ENCODE measurements around the gene UBASH3A. TPM values are rescaled to one million over a fixed set of nuclear protein-coding genes. Genes with fewer than 3 reads are reported as not detected.

UBASH3A gene
- total and polyA plus RNA-seq, 2 donors (not counting 1 experiment from before 2014, with no cell fraction given): 0.12 to 0.33 TPM

- H3K9ac ChIP-seq (ENCODE audit: low read length): no peak overlapping the region
- POLR2A ChIA-PET: no interaction called here
Observed at GRCh38 chr21:42395302-42395701, 8.4 kb upstream of the UBASH3A start.

GRCh38 chr21:42395905-42396651 lies 7.6 kb upstream of the UBASH3A start, which contains the start of gene TMPRSS3:
Gene TMPRSS3 (minus strand): TSS chr21:42396052. CDS start chr21:42395417, 635 bp downstream.
- Mint-ChIP-seq H3K4me3 (no peak within 1 kb of the TSS), H3K27me3 (peaks cover 10% of the 10 kb centered on the region), H3K4me1 (peaks cover 37% of the 10 kb centered on the region), H3K27ac (peak within 1 kb of the TSS; percentile 37), H3K9me3 (ENCODE audit: insufficient read depth) (no peaks in the 10 kb centered on the region)
- Histone ChIP-seq H3K9me3 (ENCODE audit: control extremely low read depth in 1 of 3, control insufficient read depth in 2 of 3, insufficient read depth in 1 of 3, low read length in 2 of 3) (peaks cover 0 to 1% (median 0%) of the 10 kb centered on the region in 3 donors), H4K20me1 (ENCODE audit: control insufficient read depth, insufficient read depth, low read length, poor library complexity, severe bottlenecking) (no peaks in the 10 kb centered on the region), H3K79me2 (ENCODE audit: control insufficient read depth, insufficient read depth, low read length) (no peaks in the 10 kb centered on the region), H3K27me3 (replicated peaks in 1 of 4; ENCODE audit: control extremely low read depth in 1 of 4, control insufficient read depth in 3 of 4, insufficient read depth in 4 of 4, low read length in 3 of 4) (peaks cover 0 to 2% (median 0%) of the 10 kb centered on the region in 4 experiments), H3K36me3 (replicated peaks in 1 of 2; ENCODE audit: control extremely low read depth in 1 of 2, control insufficient read depth in 1 of 2, extremely low read depth in 1 of 2, insufficient read depth in 2 of 2, low read length in 1 of 2) (no peaks in the 10 kb centered on the region), H2AFZ (ENCODE audit: insufficient read depth, low read depth, low read length, poor library complexity, severe bottlenecking) (no peak within 1 kb of the TSS), H3K4me2 (replicated peaks; ENCODE audit: low read depth, low read length, poor library complexity, severe bottlenecking) (no peak within 1 kb of the TSS), H3K27ac (ENCODE audit: low read length in 2 of 2) (no peak within 1 kb of the TSS), H3K4me1 (ENCODE audit: control insufficient read depth in 2 of 2, insufficient read depth in 2 of 2, low read length in 2 of 2) (peaks cover 9 to 18% of the 10 kb centered on the region in 2 donors), H3K4me3 (ENCODE audit: control extremely low read depth in 1 of 5, extremely low read depth in 1 of 5, insufficient read depth in 1 of 5, low read depth in 2 of 5, low read length in 4 of 5) (no peak within 1 kb of the TSS), H3K9ac (ENCODE audit: low read length) (no peak within 1 kb of the TSS)
- no peak for TF ChIP-seq EZH2 (IDR thresholded peaks at IDR 0.05; ENCODE audit: borderline replicate concordance, insufficient read depth, low read depth, low read length, poor library complexity, severe bottlenecking)
- TF ChIP-seq, protein P1, sequence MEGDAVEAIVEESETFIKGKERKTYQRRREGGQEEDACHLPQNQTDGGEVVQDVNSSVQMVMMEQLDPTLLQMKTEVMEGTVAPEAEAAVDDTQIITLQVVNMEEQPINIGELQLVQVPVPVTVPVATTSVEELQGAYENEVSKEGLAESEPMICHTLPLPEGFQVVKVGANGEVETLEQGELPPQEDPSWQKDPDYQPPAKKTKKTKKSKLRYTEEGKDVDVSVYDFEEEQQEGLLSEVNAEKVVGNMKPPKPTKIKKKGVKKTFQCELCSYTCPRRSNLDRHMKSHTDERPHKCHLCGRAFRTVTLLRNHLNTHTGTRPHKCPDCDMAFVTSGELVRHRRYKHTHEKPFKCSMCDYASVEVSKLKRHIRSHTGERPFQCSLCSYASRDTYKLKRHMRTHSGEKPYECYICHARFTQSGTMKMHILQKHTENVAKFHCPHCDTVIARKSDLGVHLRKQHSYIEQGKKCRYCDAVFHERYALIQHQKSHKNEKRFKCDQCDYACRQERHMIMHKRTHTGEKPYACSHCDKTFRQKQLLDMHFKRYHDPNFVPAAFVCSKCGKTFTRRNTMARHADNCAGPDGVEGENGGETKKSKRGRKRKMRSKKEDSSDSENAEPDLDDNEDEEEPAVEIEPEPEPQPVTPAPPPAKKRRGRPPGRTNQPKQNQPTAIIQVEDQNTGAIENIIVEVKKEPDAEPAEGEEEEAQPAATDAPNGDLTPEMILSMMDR (IDR thresholded peaks at IDR 0.05): no peak
- intact Hi-C loops (cut with micrococcal nuclease): loop anchor here (5.0 kb wide), 1 partner anchor 66 kb away; no protein-coding TSS in a partner anchor
- CTCF ChIA-PET: no interaction called here
- 91% methylated on average over 15 of the region's 17 CpGs for WGBS (ENCODE audit: insufficient coverage)
- POLR2A ChIA-PET: interaction anchor here (0.6 kb wide), 1 partner anchor 80 kb away, joined by 5 read pairs; no protein-coding TSS in a partner anchor
- DNase-seq: no peak
- ATAC-seq (ENCODE audit: low read depth): no peak

More at GRCh38 chr21:42395302-42395701, 8.4 kb upstream of the UBASH3A start:
- TF ChIP-seq EZH2 (IDR thresholded peaks at IDR 0.05; ENCODE audit: borderline replicate concordance, insufficient read depth, low read depth, low read length, poor library complexity, severe bottlenecking): no peak
- TF ChIP-seq, protein P1 (IDR thresholded peaks at IDR 0.05): no peak
- DNase-seq (no peak), ATAC-seq (ENCODE audit: low read depth) (no peak)
- Histone ChIP-seq H3K27me3 (replicated peaks in 1 of 4; ENCODE audit: control extremely low read depth in 1 of 4, control insufficient read depth in 3 of 4, insufficient read depth in 4 of 4, low read length in 3 of 4) (peaks cover 0 to 2% (median 0%) of the 10 kb centered on the region in 4 experiments), H3K4me1 (ENCODE audit: control insufficient read depth in 2 of 2, insufficient read depth in 2 of 2, low read length in 2 of 2) (peaks cover 9 to 18% of the 10 kb centered on the region in 2 donors), H3K79me2 (ENCODE audit: control insufficient read depth, insufficient read depth, low read length) (no peaks in the 10 kb centered on the region), H3K27ac (ENCODE audit: low read length in 2 of 2) (no peak overlapping the region), H4K20me1 (ENCODE audit: control insufficient read depth, insufficient read depth, low read length, poor library complexity, severe bottlenecking) (no peaks in the 10 kb centered on the region), H3K4me2 (replicated peaks; ENCODE audit: low read depth, low read length, poor library complexity, severe bottlenecking) (no peak overlapping the region), H3K36me3 (replicated peaks in 1 of 2; ENCODE audit: control extremely low read depth in 1 of 2, control insufficient read depth in 1 of 2, extremely low read depth in 1 of 2, insufficient read depth in 2 of 2, low read length in 1 of 2) (no peaks in the 10 kb centered on the region), H3K9me3 (ENCODE audit: control extremely low read depth in 1 of 3, control insufficient read depth in 2 of 3, insufficient read depth in 1 of 3, low read length in 2 of 3) (peaks cover 0 to 1% (median 0%) of the 10 kb centered on the region in 3 donors), H3K4me3 (ENCODE audit: control extremely low read depth in 1 of 5, extremely low read depth in 1 of 5, insufficient read depth in 1 of 5, low read depth in 2 of 5, low read length in 4 of 5) (no peak overlapping the region), H2AFZ (ENCODE audit: insufficient read depth, low read depth, low read length, poor library complexity, severe bottlenecking) (no peak overlapping the region)
- Mint-ChIP-seq H3K4me1 (peaks cover 35% of the 10 kb centered on the region), H3K4me3 (no peak overlapping the region), H3K27me3 (peaks cover 10% of the 10 kb centered on the region), H3K27ac (peak overlapping the region; percentile 37), H3K9me3 (ENCODE audit: insufficient read depth) (no peaks in the 10 kb centered on the region)
- CTCF ChIA-PET: no interaction called here
- WGBS (ENCODE audit: insufficient coverage): 89% methylated on average over 10 of the region's 11 CpGs
- intact Hi-C loops (cut with micrococcal nuclease): loop anchor here (5.0 kb wide), 1 partner anchor 67 kb away; no protein-coding TSS in a partner anchor

All from B cell (primary cell).